ENCODE results near the gene CASP2. TPM values are rescaled to one million over a fixed set of nuclear protein-coding genes. Genes with fewer than 3 reads are reported as not detected.

The CASP2 gene
- polyA plus RNA-seq, 1 donor (not counting 4 experiments of a cell fraction or from before 2014, with no cell fraction given) = 12.8 TPM

- no peak overlapping the region for H3K9ac ChIP-seq (ENCODE audit: control insufficient read depth, extremely low read depth, insufficient read depth, low read length)
- no peaks in the 10 kb centered on the region for H3K9me1 ChIP-seq (ENCODE audit: control insufficient read depth, extremely low read depth, insufficient read depth, low read length)
- H3K27ac ChIP-seq (ENCODE audit: control insufficient read depth, insufficient read depth, low read length) = no peak overlapping the region
- TF ChIP-seq EZH2 (IDR thresholded peaks at IDR 0.05; ENCODE audit: low read length) (no peak), CTCF (optimal IDR thresholded peaks at IDR 0.05 in 1 of 3, IDR thresholded peaks at IDR 0.05 in 1 of 3, conservative IDR thresholded peaks at IDR 0.05 in 1 of 3; ENCODE audit: extremely low read depth in 1 of 3, insufficient read depth in 2 of 3, low read length in 3 of 3) (peak in 2 of 3 experiments; percentile 7 to 15)
- no peak overlapping the region for H3K4me3 ChIP-seq (ENCODE audit: control insufficient read depth in 2 of 3, extremely low read depth in 1 of 3, insufficient read depth in 2 of 3, low read depth in 1 of 3, low read length in 3 of 3)
- H3K27me3 ChIP-seq (ENCODE audit: control insufficient read depth, extremely low read depth, insufficient read depth, low read length) = no peaks in the 10 kb centered on the region
- no peaks in the 10 kb centered on the region for H3K79me2 ChIP-seq (ENCODE audit: control insufficient read depth, insufficient read depth, low read length)
- H3K9me3 ChIP-seq (ENCODE audit: control insufficient read depth, low read depth, low read length) = no peaks in the 10 kb centered on the region
- no peak overlapping the region for H2AFZ ChIP-seq (ENCODE audit: control insufficient read depth, low read length)
- dilution Hi-C loops (cut with MboI; ENCODE audit: extremely low pct_ligation_motif_present, low sequenced_read_pairs) = no loop called here
- FAIRE-seq = no peak
- no peak for DNase-seq (ENCODE audit: low read depth, low spot score)
- H3K4me1 ChIP-seq (ENCODE audit: control insufficient read depth, extremely low read depth, insufficient read depth, low read length) = peaks cover 6% of the 10 kb centered on the region
- H4K20me1 ChIP-seq (ENCODE audit: control insufficient read depth, extremely low read depth, insufficient read depth, low read length) = no peaks in the 10 kb centered on the region
- no peak overlapping the region for H3K4me2 ChIP-seq (ENCODE audit: control insufficient read depth, extremely low read depth, insufficient read depth, low read depth, low read length)
- H3K36me3 ChIP-seq (ENCODE audit: control insufficient read depth in 2 of 2, extremely low read depth in 1 of 2, insufficient read depth in 2 of 2, low read length in 2 of 2) = no peaks in the 10 kb centered on the region
Observed at GRCh38 chr7:143256325-143256724, 31.8 kb upstream of the CASP2 start.

DNA sequence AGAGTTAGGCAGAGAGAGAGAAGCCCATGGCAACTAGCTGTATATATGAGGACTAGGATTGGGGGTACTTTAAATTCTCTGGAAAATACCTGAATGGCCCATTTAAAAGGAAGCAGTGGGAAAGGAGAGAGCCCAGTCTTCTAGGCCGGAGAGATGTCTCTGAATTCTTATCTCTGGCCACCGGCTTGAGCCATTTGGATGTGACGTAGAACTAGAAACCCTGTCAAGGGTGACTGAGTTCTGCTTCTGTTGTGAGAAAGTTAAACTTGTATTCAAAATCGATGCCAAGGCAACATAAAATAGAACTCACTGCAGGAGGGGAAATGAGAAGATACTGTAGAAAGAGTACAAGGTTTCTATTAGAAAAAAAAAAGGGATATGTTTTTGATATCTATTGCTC, 31.2 kb upstream of the CASP2 start:
- FAIRE-seq = no peak
- dilution Hi-C loops (cut with MboI; ENCODE audit: extremely low pct_ligation_motif_present, low sequenced_read_pairs) = no loop called here

More for the DNA sequence above, 31.2 kb upstream of the CASP2 start:
- Histone ChIP-seq H3K36me3 (ENCODE audit: control insufficient read depth in 2 of 2, extremely low read depth in 1 of 2, insufficient read depth in 2 of 2, low read length in 2 of 2) (no peaks in the 10 kb centered on the region), H3K27me3 (ENCODE audit: control insufficient read depth, extremely low read depth, insufficient read depth, low read length) (no peaks in the 10 kb centered on the region), H3K9me1 (ENCODE audit: control insufficient read depth, extremely low read depth, insufficient read depth, low read length) (no peaks in the 10 kb centered on the region), H3K4me2 (ENCODE audit: control insufficient read depth, extremely low read depth, insufficient read depth, low read depth, low read length) (no peak overlapping the region), H3K4me3 (ENCODE audit: control insufficient read depth in 2 of 3, extremely low read depth in 1 of 3, insufficient read depth in 2 of 3, low read depth in 1 of 3, low read length in 3 of 3) (no peak overlapping the region), H3K27ac (ENCODE audit: control insufficient read depth, insufficient read depth, low read length) (no peak overlapping the region), H3K4me1 (ENCODE audit: control insufficient read depth, extremely low read depth, insufficient read depth, low read length) (peaks cover 5% of the 10 kb centered on the region), H2AFZ (ENCODE audit: control insufficient read depth, low read length) (no peak overlapping the region), H3K9me3 (ENCODE audit: control insufficient read depth, low read depth, low read length) (no peaks in the 10 kb centered on the region), H4K20me1 (ENCODE audit: control insufficient read depth, extremely low read depth, insufficient read depth, low read length) (no peaks in the 10 kb centered on the region), H3K79me2 (ENCODE audit: control insufficient read depth, insufficient read depth, low read length) (no peaks in the 10 kb centered on the region), H3K9ac (ENCODE audit: control insufficient read depth, extremely low read depth, insufficient read depth, low read length) (no peak overlapping the region)
- no peak for DNase-seq (ENCODE audit: low read depth, low spot score)
- TF ChIP-seq CTCF (optimal IDR thresholded peaks at IDR 0.05 in 1 of 3, IDR thresholded peaks at IDR 0.05 in 1 of 3, conservative IDR thresholded peaks at IDR 0.05 in 1 of 3; ENCODE audit: extremely low read depth in 1 of 3, insufficient read depth in 2 of 3, low read length in 3 of 3) (no peak), EZH2 (IDR thresholded peaks at IDR 0.05; ENCODE audit: low read length) (no peak)

Data from keratinocyte (primary cell).